GM12878 (cell line): ENCODE results near the gene BMERB1. TPM values are rescaled to one million over a fixed set of nuclear protein-coding genes. Genes with fewer than 3 reads are reported as not detected.

Experiments
- ATAC-seq: fragments of 200-7000 bp; cut with Tn5 transposase; 3 replicates; pipeline ENCODE4 v1.9.1; 2020; ENCODE audit warnings: mild to moderate bottlenecking, moderate library complexity
- BruUV-seq: library from RNA; stranded (reverse); fragments of 400-500 nt; replicated peaks from 2 replicates; lab custom pipeline; 2021; lab: Mats Ljungman, UMichigan
- CTCF ChIA-PET: fragments of 300-600 bp; sonication (Branson Sonifier 250); formaldehyde crosslinking; extraction: SDS; loops from one replicate; lab custom pipeline; 2021; ENCODE audit warnings: inconsistent platforms; lab: Yijun Ruan, JAX
- POLR2A ChIA-PET: fragments of 350-600 bp; formaldehyde crosslinking; extraction: SDS; loops from one replicate; lab custom pipeline; 2021; ENCODE audit warnings: inconsistent platforms; lab: Charles Lee
- RAD21 ChIA-PET: fragments of 300-600 bp; sonication (Branson Sonifier 250); formaldehyde crosslinking; loops from one replicate; lab custom pipeline; 2023; ENCODE audit warnings: antibody characterized with exemption; ENCODE audit not compliant: unreplicated experiment; lab: Charles Lee
- SMC1A ChIA-PET: fragments of 300-600 bp; sonication (Branson Sonifier 250); formaldehyde crosslinking; loops from one replicate; lab custom pipeline; 2023; ENCODE audit not compliant: unreplicated experiment, uncharacterized antibody; lab: Charles Lee
- DNase-seq: peaks from one replicate; pipeline ENCODE4 v3.0.0-alpha.2; 2011; ENCODE audit warnings: low read depth, low spot score
- FAIRE-seq: peaks from 3 replicates; lab custom pipeline; 2011; peaks lifted over from hg19 to GRCh38; lab: Jason Lieb, UNC
- H2AFZ ChIP-seq: 2 replicates; pipeline ENCODE4 v1.6.0; 2011; ENCODE audit warnings: low read depth, low read length, control low read depth; ENCODE audit not compliant: control insufficient read depth
- H3K27ac ChIP-seq: 2 replicates; pipeline ENCODE4 v1.5.1; 2011; ENCODE audit warnings: control low read depth; ENCODE audit not compliant: control insufficient read depth, insufficient read depth
- H3K27me3 ChIP-seq, 2 experiments: replicated peaks in 1 of 2; 2 replicates each; pipeline versions ENCODE4 v1.6.0 to v1.6.1; 2011; ENCODE audit warnings: low read length in 1 of 2; ENCODE audit not compliant: control insufficient read depth in 2 of 2, insufficient read depth in 2 of 2
- H3K36me3 ChIP-seq, 2 experiments: 2 replicates each; pipeline ENCODE4 v1.5.1; 2011; ENCODE audit warnings: low read length in 1 of 2; ENCODE audit not compliant: control insufficient read depth in 2 of 2, insufficient read depth in 2 of 2
- H3K4me1 ChIP-seq: 2 replicates; pipeline ENCODE4 v1.6.1; 2011; ENCODE audit warnings: mild to moderate bottlenecking, low read length, moderate library complexity, mixed read lengths; ENCODE audit not compliant: control insufficient read depth, insufficient read depth
- H3K4me2 ChIP-seq: 2 replicates; pipeline ENCODE4 v1.6.0; 2011; ENCODE audit warnings: control low read depth; ENCODE audit not compliant: control insufficient read depth, insufficient read depth
- H3K4me3 ChIP-seq: fragments of 200-600 bp; sonication (generic); 2 replicates; pipeline ENCODE4 v1.5.1; 2016
- H3K79me2 ChIP-seq: 2 replicates; pipeline ENCODE4 v1.6.0; 2011; ENCODE audit warnings: low read length; ENCODE audit not compliant: control insufficient read depth, insufficient read depth
- H3K9ac ChIP-seq: 2 replicates; pipeline ENCODE4 v1.8.0; 2011; ENCODE audit warnings: low read length, control low read depth, mixed read lengths; ENCODE audit not compliant: control insufficient read depth, insufficient read depth
- H3K9me3 ChIP-seq: replicated peaks from 3 replicates; pipeline ENCODE4 v1.5.1; 2011; ENCODE audit warnings: mild to moderate bottlenecking, low read length; ENCODE audit not compliant: control insufficient read depth, insufficient read depth
- H4K20me1 ChIP-seq: 2 replicates; pipeline ENCODE4 v1.6.0; 2011; ENCODE audit not compliant: control insufficient read depth, insufficient read depth
- BHLHE40 ChIP-seq, 2 experiments: fragments of 450-650 bp in 1 of 2; IDR thresholded peaks; 2 replicates each; pipeline ENCODE4 v1.6.1; 2011 to 2017; ENCODE audit warnings: low read depth in 2 of 2, borderline replicate concordance in 1 of 2, improper control_type of control experiment in 1 of 2, low read length in 1 of 2, mild to moderate bottlenecking in 1 of 2
- CEBPZ ChIP-seq: fragments of 150-350 bp; IDR thresholded peaks from 2 replicates; pipeline ENCODE4 v1.6.1; 2016; ENCODE audit warnings: low read depth, low read length
- CHD4 ChIP-seq: fragments of 200-600 bp; sonication (generic); IDR thresholded peaks from 2 replicates; pipeline ENCODE4 v1.6.1; 2016; ENCODE audit warnings: mild to moderate bottlenecking
- GATAD2B ChIP-seq: fragments of 450-650 bp; conservative IDR thresholded peaks from 2 replicates; pipeline ENCODE4 v1.6.1; 2017; ENCODE audit warnings: low read depth, mild to moderate bottlenecking, moderate library complexity
- PKNOX1 ChIP-seq: fragments of 450-650 bp; IDR thresholded peaks from 2 replicates; pipeline ENCODE4 v1.6.1; 2016; ENCODE audit warnings: mild to moderate bottlenecking
- POLR2AphosphoS2 ChIP-seq: IDR thresholded peaks from 2 replicates; pipeline ENCODE4 v1.6.1; 2011; ENCODE audit warnings: low read depth, mild to moderate bottlenecking, low read length, improper control_type of control experiment, moderate library complexity
- RELA ChIP-seq: fragments of 450-650 bp; IDR thresholded peaks from 2 replicates; pipeline ENCODE4 v1.8.0; 2014; ENCODE audit warnings: borderline replicate concordance; ENCODE audit not compliant: partially characterized antibody
- SPI1 ChIP-seq: IDR thresholded peaks from 2 replicates; pipeline ENCODE4 v1.6.1; 2011; ENCODE audit warnings: low read depth, mild to moderate bottlenecking, low read length, moderate library complexity, borderline replicate concordance; ENCODE audit not compliant: insufficient read depth
- ZNF687 ChIP-seq: fragments of 450-650 bp; IDR thresholded peaks from 2 replicates; pipeline ENCODE4 v1.6.1; 2017; ENCODE audit warnings: mild to moderate bottlenecking, moderate library complexity
- WGBS: methylation state at CpG from one replicate; pipeline ENCODE4 v1.1.6; 2016; ENCODE audit warnings: low lambda C conversion rate; ENCODE audit not compliant: insufficient replicate concordance, insufficient coverage; ENCODE audit errors: missing lambda C conversion rate; 5-methylcytosine and 5-hydroxymethylcytosine counted together
- in situ Hi-C: fragments of 300-500 bp; cut with MboI; formaldehyde crosslinking; loops from 9 replicates; pipeline ENCODE4 v1.14.3; 2018; ENCODE audit warnings: mixed read lengths
- intact Hi-C: fragments of 100-400 bp; cut with micrococcal nuclease; formaldehyde crosslinking; loops from one replicate; pipeline ENCODE4 v1.14.2; 2022; ENCODE audit not compliant: unreplicated experiment
- polyA plus RNA-seq, 11 experiments: library from polyadenylated mRNA; depleted of rRNA in 4 of 11; unstranded in 6 of 11; stranded (reverse) in 5 of 11; fragments of >200 nt; fragmentation: Nextera tagmentation in 4 of 11; fragmentation: Illumina TruSeq in 1 of 11; extraction: Ambion mirVana in 4 of 11; extraction: Trizol in 1 of 11; gene quantifications; 1 replicate in 1 of 11; 2 replicates in 10 of 11; pipeline versions ENCODE4 v1.2.1 to v1.2.3, GENCODE V29; 2011 to 2016; ENCODE audit warnings: inconsistent platforms in 2 of 11, missing spikeins in 2 of 11, low read depth in 1 of 11
- total RNA-seq, 4 experiments: library from RNA; depleted of rRNA in 3 of 4; stranded (reverse); fragments of >200 nt in 3 of 4; fragmentation: Illumina TruSeq in 1 of 4; extraction: Trizol in 1 of 4; gene quantifications; 2 replicates each; pipeline versions ENCODE4 v1.2.1 to v1.2.3, GENCODE V29; 2013 to 2021

BMERB1 gene
- total and polyA plus RNA-seq, 10 of the 15 experiments (the other 5 are each of a cell fraction or from before 2014, with no cell fraction given), result 0.05 to 0.68 (median 0.34) TPM

- TF ChIP-seq CHD4 (no peak), RELA (no peak), GATAD2B (no peak)
Observed at GRCh38 chr16:15542734-15543347, 108.5 kb downstream of the BMERB1 start (continued).

- 47% methylated on average over 5 of the region's 5 CpGs for WGBS
- CTCF ChIA-PET, result interaction anchor here (1.3 kb wide), 1 partner anchor 8 kb away, joined by 3 read pairs; no protein-coding TSS in a partner anchor
- intact Hi-C loops, result no loop called here
- no peak for TF ChIP-seq ZNF687
- no peak for TF ChIP-seq POLR2AphosphoS2
- TF ChIP-seq BHLHE40 (IDR thresholded peaks at IDR 0.05; ENCODE audit: borderline replicate concordance in 1 of 2, low read depth in 2 of 2, low read length in 1 of 2), result no peak
- no peak for TF ChIP-seq PKNOX1
- TF ChIP-seq SPI1, result no peak
- no peak for TF ChIP-seq CEBPZ
Observed at GRCh38 chr16:15544405-15544804, 110.0 kb downstream of the BMERB1 start.

More at GRCh38 chr16:15544405-15544804, 110.0 kb downstream of the BMERB1 start:
- no peaks in the 10 kb centered on the region; the same call in 2 of the 3 replicates for H3K9me3 ChIP-seq
- ATAC-seq (no peak), DNase-seq (no peak), FAIRE-seq (no peak)
- H4K20me1 ChIP-seq, result no peaks in the 10 kb centered on the region
- ChIA-PET SMC1A (interaction anchor here (1.1 kb wide), 1 partner anchor 9 kb away, joined by 3 read pairs; no protein-coding TSS in a partner anchor), RAD21 (no interaction called here), POLR2A (no interaction called here)
- no peak overlapping the region for H3K4me2 ChIP-seq
- no peaks in the 10 kb centered on the region for H3K79me2 ChIP-seq
- no peak overlapping the region for H3K4me3 ChIP-seq
- H3K27me3 ChIP-seq, result no peaks in the 10 kb centered on the region
- no peak overlapping the region for H3K27ac ChIP-seq
- BruUV-seq, result no TSS peak
- no peak overlapping the region for H3K9ac ChIP-seq
- in situ Hi-C loops, result no loop called here
- no peaks in the 10 kb centered on the region for H3K4me1 ChIP-seq
- H2AFZ ChIP-seq, result no peak overlapping the region
- no peaks in the 10 kb centered on the region for H3K36me3 ChIP-seq
